Upper lobe of left lung (tissue), 6 donors: Measurements from ENCODE around the gene AKAP6. TPM values are rescaled to one million over a fixed set of nuclear protein-coding genes. Genes with fewer than 3 reads are reported as not detected.

ENCODE experiments used
- ATAC-seq, 2 donors: fragments of 200-7000 bp; cut with Tn5 transposase; one replicate each; pipeline ENCODE4 v1.9.1; 2022; ENCODE audit warnings: mild to moderate bottlenecking in 2 of 2, moderate library complexity in 2 of 2; ENCODE audit not compliant: low FRiP score in 2 of 2
- DNase-seq, 2 donors: peaks; one replicate each; pipeline ENCODE4 v3.0.0-alpha.2; 2019 to 2020
- H3K27ac ChIP-seq, 4 donors: fragments of 200-600 bp; sonication (generic); one replicate each; pipeline ENCODE4 v1.5.1; 2016 to 2019
- H3K27me3 ChIP-seq, 4 donors: fragments of 200-600 bp; sonication (generic); one replicate each; pipeline ENCODE4 v1.5.1; 2017 to 2019
- H3K36me3 ChIP-seq, 4 donors: fragments of 200-600 bp; sonication (generic); one replicate each; pipeline ENCODE4 v1.5.1; 2016 to 2019
- H3K4me1 ChIP-seq, 4 donors: fragments of 200-600 bp; sonication (generic); one replicate each; pipeline ENCODE4 v1.5.1; 2018 to 2019
- H3K4me3 ChIP-seq, 4 donors: fragments of 200-600 bp; sonication (generic); one replicate each; pipeline ENCODE4 v1.5.1; 2017 to 2019; ENCODE audit warnings: mild to moderate bottlenecking in 2 of 4, moderate library complexity in 1 of 4
- H3K9me3 ChIP-seq, 4 donors: fragments of 200-600 bp; sonication (generic); one replicate each; pipeline ENCODE4 v1.5.1; 2018 to 2019
- EP300 ChIP-seq, 4 donors: sonication (generic); formaldehyde crosslinking; IDR thresholded peaks; one replicate each; pipeline ENCODE4 v1.5.1; 2017; ENCODE audit warnings: antibody characterized with exemption in 4 of 4, control low read depth in 2 of 4
- POLR2A ChIP-seq, 4 donors: fragments of 450-650 bp; IDR thresholded peaks; one replicate each; pipeline ENCODE4 v1.5.1; 2016 to 2017; ENCODE audit warnings: antibody characterized with exemption in 4 of 4, mild to moderate bottlenecking in 2 of 4
- POLR2AphosphoS5 ChIP-seq, 2 donors: sonication (generic); formaldehyde crosslinking; IDR thresholded peaks; one replicate each; pipeline ENCODE4 v1.5.1; 2017; ENCODE audit warnings: antibody characterized with exemption in 2 of 2
- WGBS, 2 donors: methylation state at CpG; one replicate each; pipeline ENCODE4 v1.1.5; 2017 to 2018; 5-methylcytosine and 5-hydroxymethylcytosine counted together
- total RNA-seq, 6 donors: library from RNA; depleted of rRNA in 4 of 6; stranded (reverse); fragments of >200 nt in 4 of 6; gene quantifications; one replicate each; pipeline versions ENCODE4 v1.1.0 to v1.2.1, GENCODE V29; 2016 to 2021
- TF ChIP-seq, protein P1 (sequence below), 6 experiments: fragments of 450-650 bp in 4 of 6; fragments of 200-600 bp in 2 of 6; sonication (generic) in 2 of 6; IDR thresholded peaks; one replicate each; pipeline ENCODE4 v1.5.1; 2016 to 2019; ENCODE audit warnings: antibody characterized with exemption in 6 of 6
- donor health status: DM: no; HTN: no; CAD: no; lungs with moderate emphysema.
- donor health status: DM: no; HTN: yes; CAD: no; lungs with severe emphysema.

Gene AKAP6
- total RNA-seq, 6 donors from 2014 or later, result 6.2 to 27.7 (median 10.7) TPM

DNA sequence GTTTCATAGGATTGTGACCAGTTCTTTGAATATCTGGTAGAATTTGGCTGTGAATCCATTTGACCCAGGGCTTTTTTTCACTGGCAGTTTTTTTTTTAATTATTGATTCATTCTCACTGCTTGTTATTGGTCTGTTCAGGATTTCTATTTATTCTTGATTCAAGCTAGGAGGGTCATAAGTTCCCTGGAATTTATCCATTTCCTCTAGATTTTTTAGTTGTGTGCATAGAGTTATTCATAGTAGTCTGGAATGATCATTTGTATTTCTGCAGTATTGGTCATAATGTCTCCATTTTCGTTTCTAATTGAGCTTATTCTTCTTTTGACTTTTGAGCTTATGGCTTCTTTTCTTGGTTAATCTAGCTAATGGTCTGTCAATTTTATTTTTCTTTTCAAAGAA lies 291.6 kb downstream of the AKAP6 start:
- 88 to 91% methylated on average over 1 of the region's 1 CpG for WGBS, 2 donors
- Histone ChIP-seq H3K9me3 (no peaks in the 10 kb centered on the region), H3K4me3 (no peak overlapping the region), H3K36me3 (no peaks in the 10 kb centered on the region), H3K4me1 (no peaks in the 10 kb centered on the region), H3K27me3 (no peaks in the 10 kb centered on the region), H3K27ac (no peak overlapping the region)
- ATAC-seq, result no peak
- TF ChIP-seq POLR2AphosphoS5 (IDR thresholded peaks at IDR 0.05) (no peak), EP300 (IDR thresholded peaks at IDR 0.05) (no peak), POLR2A (IDR thresholded peaks at IDR 0.05) (no peak)
- TF ChIP-seq, protein P1, sequence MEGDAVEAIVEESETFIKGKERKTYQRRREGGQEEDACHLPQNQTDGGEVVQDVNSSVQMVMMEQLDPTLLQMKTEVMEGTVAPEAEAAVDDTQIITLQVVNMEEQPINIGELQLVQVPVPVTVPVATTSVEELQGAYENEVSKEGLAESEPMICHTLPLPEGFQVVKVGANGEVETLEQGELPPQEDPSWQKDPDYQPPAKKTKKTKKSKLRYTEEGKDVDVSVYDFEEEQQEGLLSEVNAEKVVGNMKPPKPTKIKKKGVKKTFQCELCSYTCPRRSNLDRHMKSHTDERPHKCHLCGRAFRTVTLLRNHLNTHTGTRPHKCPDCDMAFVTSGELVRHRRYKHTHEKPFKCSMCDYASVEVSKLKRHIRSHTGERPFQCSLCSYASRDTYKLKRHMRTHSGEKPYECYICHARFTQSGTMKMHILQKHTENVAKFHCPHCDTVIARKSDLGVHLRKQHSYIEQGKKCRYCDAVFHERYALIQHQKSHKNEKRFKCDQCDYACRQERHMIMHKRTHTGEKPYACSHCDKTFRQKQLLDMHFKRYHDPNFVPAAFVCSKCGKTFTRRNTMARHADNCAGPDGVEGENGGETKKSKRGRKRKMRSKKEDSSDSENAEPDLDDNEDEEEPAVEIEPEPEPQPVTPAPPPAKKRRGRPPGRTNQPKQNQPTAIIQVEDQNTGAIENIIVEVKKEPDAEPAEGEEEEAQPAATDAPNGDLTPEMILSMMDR (IDR thresholded peaks at IDR 0.05), result no peak
- DNase-seq, result no peak

DNA sequence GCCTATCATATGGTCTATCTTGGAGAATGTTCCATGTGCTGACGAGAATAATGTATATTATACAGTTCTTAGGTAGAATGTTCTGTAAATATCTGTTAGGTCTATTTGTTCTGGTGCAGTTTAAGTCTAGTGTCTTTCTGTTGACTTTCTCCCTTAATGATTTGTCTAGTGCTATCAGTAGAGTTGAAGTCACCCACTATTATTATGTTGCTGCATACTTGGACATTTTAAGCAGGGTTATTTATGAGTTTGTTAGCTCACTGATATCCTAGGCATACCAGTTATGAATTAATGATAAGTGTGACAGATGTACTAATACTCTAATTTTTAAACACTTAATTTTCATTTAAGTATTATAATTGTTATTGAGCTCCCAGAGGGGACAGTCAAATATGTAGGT lies 292.5 kb downstream of the AKAP6 start:
- no peak for TF ChIP-seq POLR2AphosphoS5 (IDR thresholded peaks at IDR 0.05)
- H3K4me1 ChIP-seq, result no peaks in the 10 kb centered on the region
- ATAC-seq (no peak), DNase-seq (no peak)
- 83 to 86% methylated on average over 1 of the region's 1 CpG for WGBS, 2 donors
- H3K4me3 ChIP-seq, result no peak overlapping the region
- no peaks in the 10 kb centered on the region for H3K27me3 ChIP-seq
- no peaks in the 10 kb centered on the region for H3K36me3 ChIP-seq
- no peaks in the 10 kb centered on the region for H3K9me3 ChIP-seq
- H3K27ac ChIP-seq, result no peak overlapping the region

DNA sequence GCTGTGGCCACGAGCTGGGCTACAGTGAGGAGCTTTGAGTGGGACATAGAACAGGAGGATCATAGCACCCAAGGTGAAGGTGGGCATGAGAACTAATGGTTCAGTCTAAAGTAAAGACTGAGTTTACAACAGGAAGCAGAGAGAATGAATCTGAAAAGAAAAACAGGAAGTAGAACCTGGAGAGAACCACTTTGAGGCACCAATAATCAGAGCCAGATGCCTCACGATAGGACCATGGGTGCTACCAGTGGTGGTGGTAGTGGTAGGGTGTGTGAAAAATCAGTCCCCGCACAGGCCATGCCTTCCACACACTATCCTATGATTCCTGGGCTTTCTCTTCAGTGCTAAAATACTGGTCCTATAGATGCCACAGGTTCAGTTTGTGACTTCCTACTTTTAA lies 293.6 kb downstream of the AKAP6 start:
- DNase-seq (no peak), ATAC-seq (no peak)
- Histone ChIP-seq H3K4me3 (no peak overlapping the region), H3K4me1 (no peaks in the 10 kb centered on the region), H3K36me3 (no peaks in the 10 kb centered on the region), H3K9me3 (no peaks in the 10 kb centered on the region), H3K27ac (no peak overlapping the region), H3K27me3 (no peaks in the 10 kb centered on the region)
- WGBS, 2 donors, result 74 to 84% methylated on average over 3 of the region's 3 CpGs
- TF ChIP-seq POLR2AphosphoS5 (IDR thresholded peaks at IDR 0.05) (no peak), POLR2A (IDR thresholded peaks at IDR 0.05) (no peak), EP300 (IDR thresholded peaks at IDR 0.05) (no peak)
- TF ChIP-seq, protein P1 (IDR thresholded peaks at IDR 0.05), result no peak

DNA sequence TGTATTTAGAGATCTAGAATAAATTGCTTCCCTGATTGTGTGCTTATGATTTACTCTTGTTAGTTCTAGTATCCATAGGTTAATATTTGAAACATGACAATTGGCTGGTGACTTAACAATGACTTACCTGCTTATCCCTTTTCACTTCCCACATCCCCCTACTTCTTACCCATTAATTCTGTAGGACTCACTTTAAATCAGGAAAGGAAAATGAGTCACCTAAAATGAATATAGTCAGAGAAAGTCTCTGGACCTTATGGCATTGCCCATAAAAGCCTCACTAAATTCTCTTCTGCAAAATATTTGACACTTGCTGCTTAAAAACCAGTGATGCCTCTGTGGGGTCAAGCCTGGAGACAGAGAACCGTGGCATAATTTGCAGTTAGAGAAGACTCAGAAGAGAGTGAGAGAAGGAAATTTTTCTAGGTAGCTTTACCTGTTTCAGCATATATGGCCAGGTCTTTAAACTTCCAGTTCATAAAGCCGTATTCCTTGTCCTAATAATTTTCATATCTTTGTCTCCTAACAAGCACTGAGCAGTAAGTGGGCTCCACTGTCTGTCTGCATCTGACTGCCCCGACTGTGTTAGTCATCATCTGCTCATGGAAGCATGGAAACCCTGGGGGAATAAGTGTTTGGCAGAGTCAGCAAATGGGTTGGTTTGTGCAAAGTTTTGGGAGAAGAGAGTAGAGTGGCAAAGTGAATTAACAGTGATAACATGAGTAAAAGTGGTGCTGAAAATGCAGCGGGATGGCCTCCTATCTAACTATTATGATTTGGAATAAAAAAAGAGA lies 294.4 kb downstream of the AKAP6 start:
- WGBS, 2 donors, result 94 to 96% methylated on average over 4 of the region's 4 CpGs
- ATAC-seq, result no peak
- TF ChIP-seq POLR2A (IDR thresholded peaks at IDR 0.05) (no peak), POLR2AphosphoS5 (IDR thresholded peaks at IDR 0.05) (no peak), EP300 (IDR thresholded peaks at IDR 0.05) (no peak)
- TF ChIP-seq, protein P1 (IDR thresholded peaks at IDR 0.05), result no peak

DNA sequence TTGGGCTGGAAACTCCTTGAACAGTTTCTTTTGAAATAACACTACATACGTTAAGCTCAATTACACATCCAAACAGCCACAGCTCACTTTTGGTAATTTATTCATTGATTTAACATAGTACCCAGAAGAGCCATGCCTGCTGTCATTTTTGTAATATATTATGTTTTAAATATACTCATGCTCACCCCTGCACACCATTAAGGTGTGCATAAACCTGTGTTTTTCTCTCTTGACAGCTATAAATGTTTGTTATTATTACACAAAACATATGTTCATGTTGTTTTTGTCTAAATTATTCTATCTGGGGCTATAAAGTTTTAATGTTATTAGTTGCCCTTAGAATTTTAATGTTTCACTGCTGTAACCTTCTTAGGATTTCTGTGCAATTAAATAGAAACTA lies 296.1 kb downstream of the AKAP6 start:
- DNase-seq (no peak), ATAC-seq (no peak)
- H3K9me3 ChIP-seq, result no peaks in the 10 kb centered on the region
- H3K4me3 ChIP-seq, result no peak overlapping the region
- WGBS, 2 donors, result 75 to 96% methylated on average over 1 of the region's 1 CpG
- no peak overlapping the region for H3K27ac ChIP-seq
- TF ChIP-seq POLR2AphosphoS5 (IDR thresholded peaks at IDR 0.05) (no peak), POLR2A (IDR thresholded peaks at IDR 0.05) (no peak)
- TF ChIP-seq, protein P1 (IDR thresholded peaks at IDR 0.05), result no peak
- H3K36me3 ChIP-seq, result no peaks in the 10 kb centered on the region
- no peaks in the 10 kb centered on the region for H3K27me3 ChIP-seq
- H3K4me1 ChIP-seq, result no peaks in the 10 kb centered on the region

More for the DNA sequence above, 294.4 kb downstream of the AKAP6 start:
- no peak for DNase-seq
- Histone ChIP-seq H3K27me3 (no peaks in the 10 kb centered on the region), H3K4me1 (no peaks in the 10 kb centered on the region), H3K4me3 (no peak overlapping the region), H3K27ac (no peak overlapping the region), H3K9me3 (no peaks in the 10 kb centered on the region), H3K36me3 (no peaks in the 10 kb centered on the region)
